ENCODE results near the gene NXPH1.

DNA sequence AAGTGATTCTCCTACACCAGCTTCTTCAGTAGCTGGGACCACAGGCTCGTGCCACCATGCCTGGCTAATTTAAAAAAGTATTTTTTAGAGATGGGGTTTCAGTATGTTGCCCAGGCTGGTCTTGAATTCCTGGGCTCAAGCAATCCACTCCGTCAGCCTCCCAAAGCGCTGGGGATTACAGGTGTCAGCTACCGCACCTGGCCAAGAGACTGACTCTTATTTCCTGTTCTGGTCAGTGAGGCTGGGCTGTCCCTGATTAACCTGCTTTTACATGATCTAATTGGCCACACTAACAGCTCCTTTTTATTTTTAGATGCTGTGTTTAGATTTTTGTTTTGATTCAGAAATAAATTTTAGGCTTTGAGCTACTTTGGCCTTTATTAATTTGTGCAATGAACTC lies 203.9 kb downstream of the NXPH1 start:
- TF ChIP-seq, protein P1, sequence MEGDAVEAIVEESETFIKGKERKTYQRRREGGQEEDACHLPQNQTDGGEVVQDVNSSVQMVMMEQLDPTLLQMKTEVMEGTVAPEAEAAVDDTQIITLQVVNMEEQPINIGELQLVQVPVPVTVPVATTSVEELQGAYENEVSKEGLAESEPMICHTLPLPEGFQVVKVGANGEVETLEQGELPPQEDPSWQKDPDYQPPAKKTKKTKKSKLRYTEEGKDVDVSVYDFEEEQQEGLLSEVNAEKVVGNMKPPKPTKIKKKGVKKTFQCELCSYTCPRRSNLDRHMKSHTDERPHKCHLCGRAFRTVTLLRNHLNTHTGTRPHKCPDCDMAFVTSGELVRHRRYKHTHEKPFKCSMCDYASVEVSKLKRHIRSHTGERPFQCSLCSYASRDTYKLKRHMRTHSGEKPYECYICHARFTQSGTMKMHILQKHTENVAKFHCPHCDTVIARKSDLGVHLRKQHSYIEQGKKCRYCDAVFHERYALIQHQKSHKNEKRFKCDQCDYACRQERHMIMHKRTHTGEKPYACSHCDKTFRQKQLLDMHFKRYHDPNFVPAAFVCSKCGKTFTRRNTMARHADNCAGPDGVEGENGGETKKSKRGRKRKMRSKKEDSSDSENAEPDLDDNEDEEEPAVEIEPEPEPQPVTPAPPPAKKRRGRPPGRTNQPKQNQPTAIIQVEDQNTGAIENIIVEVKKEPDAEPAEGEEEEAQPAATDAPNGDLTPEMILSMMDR (IDR thresholded peaks at IDR 0.05): no peak
- no peak for TF ChIP-seq POLR2A (IDR thresholded peaks at IDR 0.05)
